B cell (primary cell): ENCODE results near the gene AFTPH. TPM values are rescaled to one million over a fixed set of nuclear protein-coding genes. Genes with fewer than 3 reads are reported as not detected.

Source experiments
- ATAC-seq: fragments of 200-7000 bp; cut with Tn5 transposase; one replicate; pipeline ENCODE4 v1.10.0; 2021; ENCODE audit warnings: low read depth, mild to moderate bottlenecking, moderate number of reproducible peaks, moderate library complexity
- CTCF ChIA-PET: fragments of 350-600 bp; sonication (Branson Sonifier 250); formaldehyde crosslinking; loops from one replicate; lab custom pipeline; 2021; ENCODE audit warnings: antibody characterized with exemption, inconsistent platforms; lab: Charles Lee
- POLR2A ChIA-PET: fragments of 350-600 bp; sonication (Branson Sonifier 250); formaldehyde crosslinking; loops from one replicate; lab custom pipeline; 2021; ENCODE audit warnings: antibody characterized with exemption; lab: Charles Lee
- DNase-seq: peaks from one replicate; pipeline ENCODE4 v3.0.0; 2013
- H2AFZ ChIP-seq: 2 replicates; pipeline ENCODE4 v1.6.1; 2012; ENCODE audit warnings: mild to moderate bottlenecking, low read depth, low read length; ENCODE audit not compliant: insufficient read depth, poor library complexity, severe bottlenecking
- H3K27ac ChIP-seq, 2 donors: 1 replicate in 1 of 2; 2 replicates in 1 of 2; pipeline ENCODE4 v1.5.1; 2012 to 2013; ENCODE audit warnings: low read length in 2 of 2, mild to moderate bottlenecking in 2 of 2, moderate library complexity in 1 of 2
- H3K27me3 ChIP-seq, 4 experiments: fragments of 200-600 bp in 1 of 4; sonication (generic) in 1 of 4; replicated peaks in 1 of 4; 1 replicate in 2 of 4; 2 replicates in 2 of 4; pipeline versions ENCODE4 v1.6.1 to v1.7.0; 2013 to 2016; ENCODE audit warnings: low read length in 3 of 4, mild to moderate bottlenecking in 2 of 4, mixed read lengths in 1 of 4, moderate library complexity in 1 of 4; ENCODE audit not compliant: insufficient read depth in 4 of 4, control insufficient read depth in 3 of 4; ENCODE audit errors: control extremely low read depth in 1 of 4
- H3K36me3 ChIP-seq, 2 experiments: replicated peaks in 1 of 2; 1 replicate in 1 of 2; 2 replicates in 1 of 2; pipeline versions ENCODE4 v1.6.1 to v1.7.1; 2013; ENCODE audit warnings: low read length in 1 of 2; ENCODE audit not compliant: insufficient read depth in 2 of 2, control insufficient read depth in 1 of 2; ENCODE audit errors: control extremely low read depth in 1 of 2, extremely low read depth in 1 of 2
- H3K4me1 ChIP-seq, 2 donors: fragments of 200-600 bp in 1 of 2; sonication (generic) in 1 of 2; 1 replicate in 1 of 2; 2 replicates in 1 of 2; pipeline versions ENCODE4 v1.5.1 to v1.6.1; 2013 to 2017; ENCODE audit warnings: low read length in 2 of 2; ENCODE audit not compliant: control insufficient read depth in 2 of 2, insufficient read depth in 2 of 2
- H3K4me2 ChIP-seq: replicated peaks from 2 replicates; pipeline ENCODE3; 2012; ENCODE audit warnings: mild to moderate bottlenecking, low read depth, low read length; ENCODE audit not compliant: poor library complexity, severe bottlenecking
- H3K4me3 ChIP-seq, 5 experiments: fragments of 200-600 bp in 1 of 5; sonication (generic) in 1 of 5; 1 replicate in 3 of 5; 2 replicates in 2 of 5; pipeline versions ENCODE4 v1.5.1 to v1.7.0; 2011 to 2016; ENCODE audit warnings: low read length in 4 of 5, mild to moderate bottlenecking in 4 of 5, low read depth in 2 of 5, control low read depth in 1 of 5, moderate library complexity in 1 of 5; ENCODE audit not compliant: insufficient read depth in 1 of 5; ENCODE audit errors: control extremely low read depth in 1 of 5, extremely low read depth in 1 of 5
- H3K79me2 ChIP-seq: fragments of 200-600 bp; sonication (generic); one replicate; pipeline ENCODE4 v1.6.0; 2016; ENCODE audit warnings: low read length; ENCODE audit not compliant: control insufficient read depth, insufficient read depth
- H3K9ac ChIP-seq: fragments of 200-600 bp; sonication (generic); 2 replicates; pipeline ENCODE4 v1.6.1; 2017; ENCODE audit warnings: mild to moderate bottlenecking, low read length, moderate library complexity
- H3K9me3 ChIP-seq, 3 donors: one replicate each; pipeline versions ENCODE4 v1.6.1 to v1.7.1; 2013; ENCODE audit warnings: low read length in 2 of 3; ENCODE audit not compliant: control insufficient read depth in 2 of 3, insufficient read depth in 1 of 3; ENCODE audit errors: control extremely low read depth in 1 of 3
- H4K20me1 ChIP-seq: 2 replicates; pipeline ENCODE4 v1.6.0; 2012; ENCODE audit warnings: mild to moderate bottlenecking, low read length; ENCODE audit not compliant: insufficient read depth, control insufficient read depth, poor library complexity, severe bottlenecking
- H3K27ac Mint-ChIP-seq: one replicate; pipeline ENCODE4 v1.8.0; 2021; ENCODE audit warnings: mixed read lengths
- H3K27me3 Mint-ChIP-seq: one replicate; pipeline ENCODE4 v1.8.0; 2021; ENCODE audit warnings: mixed read lengths
- H3K4me1 Mint-ChIP-seq: one replicate; pipeline ENCODE4 v1.8.0; 2021; ENCODE audit warnings: mixed read lengths
- H3K4me3 Mint-ChIP-seq: one replicate; pipeline ENCODE4 v1.8.0; 2021; ENCODE audit warnings: mixed read lengths
- H3K9me3 Mint-ChIP-seq: one replicate; pipeline ENCODE4 v1.8.0; 2022; ENCODE audit warnings: mixed read lengths; ENCODE audit not compliant: insufficient read depth
- CTCF ChIP-seq: fragments of 200-600 bp; IDR thresholded peaks from one replicate; pipeline ENCODE4 v1.8.0; 2022; ENCODE audit warnings: antibody characterized with exemption, mild to moderate bottlenecking
- EZH2 ChIP-seq: IDR thresholded peaks from 2 replicates; pipeline ENCODE4 v1.6.1; 2012; ENCODE audit warnings: borderline replicate concordance, low read depth, mild to moderate bottlenecking, moderate library complexity, low read length; ENCODE audit not compliant: insufficient read depth, poor library complexity, severe bottlenecking
- WGBS: methylation state at CpG from one replicate; pipeline ENCODE4 v1.1.5; 2013; ENCODE audit warnings: missing lambda C conversion rate; ENCODE audit not compliant: insufficient coverage; 5-methylcytosine and 5-hydroxymethylcytosine counted together
- intact Hi-C: fragments of 100-400 bp; cut with micrococcal nuclease; formaldehyde crosslinking; loops from one replicate; pipeline ENCODE4 v1.10.0; 2022
- polyA plus RNA-seq: library from polyadenylated mRNA; depleted of rRNA; stranded (reverse); fragments of >200 nt; gene quantifications from 2 replicates; pipeline ENCODE4 v1.2.3, GENCODE V29; 2012
- total RNA-seq, 2 donors: library from RNA; stranded (reverse); fragments of 120-200 nt in 1 of 2; gene quantifications; 1 replicate in 1 of 2; 2 replicates in 1 of 2; pipeline versions ENCODE4 v1.2.3 to v1.2.4, GENCODE V29; 2013 to 2022

Gene AFTPH
- total and polyA plus RNA-seq, 2 donors (not counting 1 experiment from before 2014, with no cell fraction given) = 45.4 to 94.1 TPM

- DNase-seq (no peak), ATAC-seq (no peak)
- Histone ChIP-seq H3K79me2 (no peaks in the 10 kb centered on the region), H4K20me1 (no peaks in the 10 kb centered on the region), H2AFZ (no peak overlapping the region), H3K4me1 (no peaks in the 10 kb centered on the region), H3K36me3 (no peaks in the 10 kb centered on the region), H3K9ac (no peak overlapping the region), H3K27ac (no peak overlapping the region), H3K4me3 (no peak overlapping the region), H3K4me2 (no peak overlapping the region), H3K27me3 (peaks cover 0 to 9% (median 2%) of the 10 kb centered on the region in 4 experiments), H3K9me3 (peaks cover 0 to 8% (median 0%) of the 10 kb centered on the region in 3 donors)
- no peaks in the 10 kb centered on the region for H3K4me1 Mint-ChIP-seq
- TF ChIP-seq CTCF (no peak), EZH2 (no peak)
- H3K27me3 Mint-ChIP-seq = peaks cover 24% of the 10 kb centered on the region
- H3K4me3 Mint-ChIP-seq = no peak overlapping the region
- POLR2A ChIA-PET = no interaction called here
- no CpG with 5 or more reads among the region's 2 CpGs for WGBS
- H3K27ac Mint-ChIP-seq = no peak overlapping the region
- intact Hi-C loops = no loop called here
- H3K9me3 Mint-ChIP-seq = no peaks in the 10 kb centered on the region
- CTCF ChIA-PET = interaction anchor here (3.7 kb wide), 1 partner anchor 19 kb away, joined by 11 read pairs; no protein-coding TSS in a partner anchor
These were observed 17.4 kb upstream of the AFTPH start for GRCh38 chr2:64506686-64507085.

- no peaks in the 10 kb centered on the region for H3K36me3 ChIP-seq
- 50% methylated on average over 1 of the region's 1 CpG for WGBS
- no peak for DNase-seq
- no peaks in the 10 kb centered on the region for H3K4me1 ChIP-seq
- no peak overlapping the region for H3K9ac ChIP-seq
- ATAC-seq = no peak
- intact Hi-C loops = no loop called here
- no peaks in the 10 kb centered on the region for H3K79me2 ChIP-seq
- Mint-ChIP-seq H3K27ac (no peak overlapping the region), H3K4me3 (no peak overlapping the region), H3K4me1 (no peaks in the 10 kb centered on the region), H3K27me3 (peaks cover 8% of the 10 kb centered on the region), H3K9me3 (no peaks in the 10 kb centered on the region)
- no peak overlapping the region for H3K27ac ChIP-seq
- H4K20me1 ChIP-seq = no peaks in the 10 kb centered on the region
- TF ChIP-seq EZH2 (no peak), CTCF (no peak)
- H3K27me3 ChIP-seq = peaks cover 0 to 3% (median 0%) of the 10 kb centered on the region in 4 experiments
- ChIA-PET POLR2A (no interaction called here), CTCF (interaction anchor here (1.2 to 1.9 kb wide), 3 partner anchors 9 to 183 kb away, joined by 3 to 10 read pairs (median 7); no protein-coding TSS in a partner anchor)
- H3K9me3 ChIP-seq = no peaks in the 10 kb centered on the region
- H2AFZ ChIP-seq = no peak overlapping the region
- H3K4me3 ChIP-seq = no peak overlapping the region
- no peak overlapping the region for H3K4me2 ChIP-seq
These were observed 10.1 kb upstream of the AFTPH start for GRCh38 chr2:64514008-64514407.
